Lower leg skin (tissue), 4 donors: ENCODE data around the gene C1QL2. TPM values are rescaled to one million over a fixed set of nuclear protein-coding genes. Genes with fewer than 3 reads are reported as not detected.

Experiments
- DNase-seq, 2 donors: peaks; one replicate each; pipeline ENCODE4 v3.0.0-alpha.2; 2019; ENCODE audit warnings: low spot score in 2 of 2
- H3K4me3 ChIP-seq: fragments of 200-600 bp; sonication (generic); 2 replicates; pipeline ENCODE4 v1.5.1; 2017; ENCODE audit warnings: mild to moderate bottlenecking, low read depth; ENCODE audit not compliant: poor library complexity, severe bottlenecking
- POLR2A ChIP-seq, 2 donors: fragments of 450-650 bp; IDR thresholded peaks; one replicate each; pipeline ENCODE4 v1.6.1; 2016 to 2017; ENCODE audit warnings: antibody characterized with exemption in 2 of 2, mild to moderate bottlenecking in 1 of 2, moderate library complexity in 1 of 2
- WGBS, 2 donors: methylation state at CpG; one replicate each; pipeline ENCODE4 v1.1.5; 2018; 5-methylcytosine and 5-hydroxymethylcytosine counted together
- intact Hi-C: fragments of 100-400 bp; cut with DNase I; formaldehyde crosslinking; loops from one replicate; pipeline ENCODE4 v1.15.0; 2023; ENCODE audit warnings: low total_unique reads
- total RNA-seq, 4 donors: library from RNA; depleted of rRNA; stranded (reverse); fragments of >200 nt; gene quantifications; one replicate each; pipeline ENCODE4 v1.1.0, GENCODE V29; 2016
- TF ChIP-seq, protein P1 (sequence below), 3 donors: fragments of 450-650 bp; IDR thresholded peaks; one replicate each; pipeline ENCODE4 v1.5.1; 2016; ENCODE audit warnings: antibody characterized with exemption in 3 of 3, mild to moderate bottlenecking in 3 of 3, moderate library complexity in 2 of 3

The C1QL2 gene
- total RNA-seq, 4 donors from 2014 or later, result 0.22 to 0.65 TPM; not detected in 2

DNA sequence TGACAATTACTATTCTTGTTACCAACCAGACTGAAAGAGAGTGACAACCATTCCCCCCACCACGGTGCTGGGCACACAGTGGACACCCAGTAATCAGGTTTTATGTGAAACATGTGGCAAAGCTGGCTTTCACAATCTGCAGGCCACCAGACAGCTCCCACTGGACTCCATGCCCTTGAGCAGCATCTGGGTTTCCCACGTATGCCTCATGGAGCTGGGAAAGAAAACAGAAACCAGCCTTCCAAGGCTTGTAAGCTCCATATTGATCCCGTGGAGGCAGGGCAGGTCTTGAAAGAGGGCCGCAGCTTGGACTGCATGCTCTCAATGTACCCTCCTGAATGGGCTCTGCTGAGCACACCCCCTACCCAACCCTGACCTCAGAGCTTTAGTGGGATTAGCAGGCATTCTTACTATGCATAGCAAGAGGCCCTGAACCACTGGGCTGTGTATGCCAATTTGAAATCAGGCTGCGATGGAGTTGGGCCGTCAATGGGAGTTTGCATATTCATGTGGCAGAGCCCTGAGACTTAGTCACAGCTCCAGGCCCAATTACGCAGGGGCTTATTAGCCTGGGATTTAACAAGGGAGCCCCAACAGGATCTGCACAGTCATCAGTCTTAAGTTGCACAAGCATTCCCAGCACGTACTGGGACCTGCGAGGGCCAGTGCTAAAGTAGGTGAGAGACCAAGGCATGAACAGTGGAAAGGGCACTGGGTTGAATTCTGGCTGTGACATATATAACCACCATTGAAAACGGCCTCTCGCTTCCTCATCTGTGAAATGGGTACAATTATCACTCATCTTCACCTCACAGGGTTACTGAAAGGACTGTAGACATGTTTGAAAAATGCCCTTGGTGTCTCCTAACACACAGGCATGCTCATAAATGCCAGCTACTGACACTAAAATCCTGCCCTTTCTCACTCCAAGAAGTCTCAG is 10.5 kb downstream of the C1QL2 start:
- 63 to 65% methylated on average over 10 to 11 of the region's 11 CpGs for WGBS, 2 donors
- H3K4me3 ChIP-seq, result no peak overlapping the region
- intact Hi-C loops, result loop anchor here (1.0 kb wide), 1 partner anchor 41 kb away; no protein-coding TSS in a partner anchor
- TF ChIP-seq, protein P1, sequence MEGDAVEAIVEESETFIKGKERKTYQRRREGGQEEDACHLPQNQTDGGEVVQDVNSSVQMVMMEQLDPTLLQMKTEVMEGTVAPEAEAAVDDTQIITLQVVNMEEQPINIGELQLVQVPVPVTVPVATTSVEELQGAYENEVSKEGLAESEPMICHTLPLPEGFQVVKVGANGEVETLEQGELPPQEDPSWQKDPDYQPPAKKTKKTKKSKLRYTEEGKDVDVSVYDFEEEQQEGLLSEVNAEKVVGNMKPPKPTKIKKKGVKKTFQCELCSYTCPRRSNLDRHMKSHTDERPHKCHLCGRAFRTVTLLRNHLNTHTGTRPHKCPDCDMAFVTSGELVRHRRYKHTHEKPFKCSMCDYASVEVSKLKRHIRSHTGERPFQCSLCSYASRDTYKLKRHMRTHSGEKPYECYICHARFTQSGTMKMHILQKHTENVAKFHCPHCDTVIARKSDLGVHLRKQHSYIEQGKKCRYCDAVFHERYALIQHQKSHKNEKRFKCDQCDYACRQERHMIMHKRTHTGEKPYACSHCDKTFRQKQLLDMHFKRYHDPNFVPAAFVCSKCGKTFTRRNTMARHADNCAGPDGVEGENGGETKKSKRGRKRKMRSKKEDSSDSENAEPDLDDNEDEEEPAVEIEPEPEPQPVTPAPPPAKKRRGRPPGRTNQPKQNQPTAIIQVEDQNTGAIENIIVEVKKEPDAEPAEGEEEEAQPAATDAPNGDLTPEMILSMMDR (IDR thresholded peaks at IDR 0.05), result no peak
- no peak for TF ChIP-seq POLR2A (IDR thresholded peaks at IDR 0.05)
- DNase-seq, result no peak

DNA sequence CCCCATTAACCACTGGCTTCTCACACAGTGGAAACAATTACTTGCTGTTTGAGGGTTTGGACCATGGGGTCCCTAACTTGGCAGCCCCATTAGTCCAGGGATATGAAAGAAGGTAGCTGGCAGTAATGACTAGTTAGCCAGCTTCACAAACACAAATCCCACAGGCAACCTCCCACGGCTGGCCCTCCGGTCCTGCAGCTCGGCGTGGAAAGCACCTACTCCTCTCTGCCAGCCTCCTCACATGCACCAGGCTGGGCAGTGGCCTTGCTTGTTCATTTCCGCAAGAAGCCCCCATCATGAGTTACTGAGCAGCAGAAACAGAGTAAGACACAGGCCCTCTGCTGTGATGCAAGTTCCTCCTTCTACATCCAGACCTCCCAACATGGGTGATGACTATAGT is 13.7 kb downstream of the C1QL2 start:
- intact Hi-C loops, result no loop called here
- no peak overlapping the region for H3K4me3 ChIP-seq
- TF ChIP-seq, protein P1 (IDR thresholded peaks at IDR 0.05), result no peak
- TF ChIP-seq POLR2A (IDR thresholded peaks at IDR 0.05), result no peak
- DNase-seq, result no peak
- WGBS, 2 donors, result 82 to 85% methylated on average over 5 of the region's 5 CpGs

DNA sequence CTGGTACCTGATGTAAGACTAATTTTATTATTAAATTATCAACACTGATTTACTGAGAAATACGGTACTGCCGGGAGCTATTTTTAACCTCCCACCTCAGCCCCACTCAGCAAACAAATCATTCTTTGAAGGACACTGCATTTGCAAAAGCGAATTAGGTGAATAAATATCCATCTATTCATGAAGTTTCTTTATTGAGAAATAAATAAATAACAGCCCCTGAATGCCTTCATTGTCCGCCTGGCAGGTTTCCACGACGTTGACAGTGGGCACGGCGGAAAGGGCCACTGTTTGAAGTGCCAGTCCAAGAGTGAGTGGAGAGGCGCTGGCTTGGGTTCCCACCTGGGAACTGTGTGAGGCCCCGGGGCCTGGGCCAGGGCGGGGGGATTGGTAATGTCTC is 15.7 kb downstream of the C1QL2 start:
- TF ChIP-seq, protein P1 (IDR thresholded peaks at IDR 0.05), result no peak
- no peak for TF ChIP-seq POLR2A (IDR thresholded peaks at IDR 0.05)
- WGBS, 2 donors, result 47 to 62% methylated on average over 11 of the region's 11 CpGs
- no peak for DNase-seq
- H3K4me3 ChIP-seq, result no peak overlapping the region
- intact Hi-C loops, result no loop called here

DNA sequence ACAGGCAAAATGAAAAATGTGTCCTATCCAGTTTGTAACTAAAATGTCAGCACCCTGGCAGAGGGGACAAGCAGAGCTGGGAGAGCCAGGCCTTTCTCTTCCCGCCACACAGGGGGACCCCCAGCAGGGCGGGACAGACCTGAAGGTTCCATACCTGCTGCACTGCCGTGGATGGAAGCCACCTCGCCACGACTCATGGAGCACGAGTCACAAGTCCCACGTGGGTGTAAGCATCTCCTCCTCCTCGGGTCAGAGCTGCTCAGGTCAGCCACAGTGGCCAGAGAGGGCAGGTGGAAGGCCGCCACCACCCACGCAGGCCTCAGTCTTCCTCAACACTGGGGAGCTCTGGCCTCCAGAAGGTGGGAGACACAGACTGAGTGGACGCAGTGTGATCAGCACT is 21.0 kb downstream of the C1QL2 start:
- DNase-seq, result no peak
- intact Hi-C loops, result no loop called here
- 64 to 73% methylated on average over 11 of the region's 11 CpGs for WGBS, 2 donors
- no peak overlapping the region for H3K4me3 ChIP-seq
- TF ChIP-seq POLR2A (IDR thresholded peaks at IDR 0.05), result no peak
- TF ChIP-seq, protein P1 (IDR thresholded peaks at IDR 0.05), result no peak

- no peak overlapping the region for H3K4me3 ChIP-seq
- intact Hi-C loops, result no loop called here
- no peak for DNase-seq
- WGBS, 2 donors, result 78 to 88% methylated on average over 8 of the region's 8 CpGs
- TF ChIP-seq POLR2A (IDR thresholded peaks at IDR 0.05), result no peak
- TF ChIP-seq, protein P1 (IDR thresholded peaks at IDR 0.05), result no peak
These were observed 21.7 kb downstream of the C1QL2 start for GRCh38 chr2:119136872-119137271.
